Suprapubic skin (tissue), 4 donors: ENCODE data around the gene HELZ2.

ENCODE experiments used
- CTCF ChIP-seq, 2 donors: fragments of 200-600 bp in 1 of 2; fragments of 450-650 bp in 1 of 2; sonication (generic) in 1 of 2; IDR thresholded peaks; one replicate each; pipeline ENCODE4 v1.5.1; 2016 to 2019; ENCODE audit warnings: antibody characterized with exemption in 2 of 2, mild to moderate bottlenecking in 1 of 2, moderate library complexity in 1 of 2
- EP300 ChIP-seq: sonication (generic); formaldehyde crosslinking; IDR thresholded peaks from one replicate; pipeline ENCODE4 v1.6.1; 2017; ENCODE audit warnings: antibody characterized with exemption
- POLR2A ChIP-seq, 2 donors: fragments of 450-650 bp; IDR thresholded peaks; one replicate each; pipeline ENCODE4 v1.6.1; 2017; ENCODE audit warnings: antibody characterized with exemption in 2 of 2, mild to moderate bottlenecking in 2 of 2, moderate library complexity in 2 of 2
- POLR2AphosphoS5 ChIP-seq, 3 donors: sonication (generic); formaldehyde crosslinking; IDR thresholded peaks; one replicate each; pipeline ENCODE4 v1.6.1; 2017; ENCODE audit warnings: antibody characterized with exemption in 3 of 3

GRCh38 chr20:63617092-63617875, 43.2 kb upstream of the HELZ2 start:
- TF ChIP-seq CTCF (IDR thresholded peaks at IDR 0.05) (no peak), POLR2AphosphoS5 (IDR thresholded peaks at IDR 0.05) (no peak), POLR2A (IDR thresholded peaks at IDR 0.05) (no peak), EP300 (no peak)
